ENCODE data around the gene CAPN12. TPM values are rescaled to one million over a fixed set of nuclear protein-coding genes. Genes with fewer than 3 reads are reported as not detected.
A peak's percentile ranks its signal among the peaks of the same experiment; 100 is the strongest.

CAPN12 gene, protein sequence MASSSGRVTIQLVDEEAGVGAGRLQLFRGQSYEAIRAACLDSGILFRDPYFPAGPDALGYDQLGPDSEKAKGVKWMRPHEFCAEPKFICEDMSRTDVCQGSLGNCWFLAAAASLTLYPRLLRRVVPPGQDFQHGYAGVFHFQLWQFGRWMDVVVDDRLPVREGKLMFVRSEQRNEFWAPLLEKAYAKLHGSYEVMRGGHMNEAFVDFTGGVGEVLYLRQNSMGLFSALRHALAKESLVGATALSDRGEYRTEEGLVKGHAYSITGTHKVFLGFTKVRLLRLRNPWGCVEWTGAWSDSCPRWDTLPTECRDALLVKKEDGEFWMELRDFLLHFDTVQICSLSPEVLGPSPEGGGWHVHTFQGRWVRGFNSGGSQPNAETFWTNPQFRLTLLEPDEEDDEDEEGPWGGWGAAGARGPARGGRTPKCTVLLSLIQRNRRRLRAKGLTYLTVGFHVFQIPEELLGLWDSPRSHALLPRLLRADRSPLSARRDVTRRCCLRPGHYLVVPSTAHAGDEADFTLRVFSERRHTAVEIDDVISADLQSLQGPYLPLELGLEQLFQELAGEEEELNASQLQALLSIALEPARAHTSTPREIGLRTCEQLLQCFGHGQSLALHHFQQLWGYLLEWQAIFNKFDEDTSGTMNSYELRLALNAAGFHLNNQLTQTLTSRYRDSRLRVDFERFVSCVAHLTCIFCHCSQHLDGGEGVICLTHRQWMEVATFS
- total RNA-seq (2012; rRNA removed), result 0.18 TPM in 1 of 2 replicates, not detected in the other
- polyA plus RNA-seq (2012; rRNA removed), result 0.97 and 0.99 TPM in 2 replicates
- polyA plus RNA-seq (2012; cell fraction: cytosol; rRNA removed), result 0.27 and 0.67 TPM in 2 replicates
- 8.4 and 12.7 TPM in 2 replicates for polyA plus RNA-seq (2012; cell fraction: nucleus; rRNA removed; ENCODE audit: low replicate concordance)
- percentile 10 among the genes with signal in this experiment for Bru-seq, nascent RNA
- percentile 4 among the genes with signal in this experiment for BruChase-seq, experiment 1, labeled RNA remaining after a 6-hour chase
- percentile 12 among the genes with signal in this experiment for BruChase-seq, experiment 2, labeled RNA remaining after a 2-hour chase
- long read RNA-seq, partial matches to known transcripts, result 0 of 1 reads
- long read RNA-seq, other reads (novel, unspliced or antisense), result 1 of 1 reads

- no peak within 1 kb of the TSS for H3K14ac ChIP-seq (replicated peaks; ENCODE audit: low read depth, low read length)
- no peaks in the 10 kb centered on the region for H3K79me1 ChIP-seq (ENCODE audit: low read depth in 1 of 2, low read length in 2 of 2)
- ATAC-seq (ENCODE audit: low read depth), result no peak
- H3K4me1 ChIP-seq (ENCODE audit: control insufficient read depth, insufficient read depth, low read length), result no peaks in the 10 kb centered on the region
- no peak within 1 kb of the TSS for H2AK5ac ChIP-seq (ENCODE audit: low read depth, low read length)
- H4K8ac ChIP-seq (ENCODE audit: low read depth in 2 of 2, low read length in 2 of 2), result no peak within 1 kb of the TSS
- ChIA-PET POLR2A (ENCODE audit: unreplicated experiment) (no interaction called here), CTCF (no interaction called here)
- H3K4ac ChIP-seq (ENCODE audit: low read depth, low read length), result no peak within 1 kb of the TSS
- no peaks in the 10 kb centered on the region for H3K9me3 ChIP-seq (ENCODE audit: control insufficient read depth, insufficient read depth, low read length)
- BruUV-seq (replicated peaks), result no TSS peak
- no peak within 1 kb of the TSS for H2BK120ac ChIP-seq (ENCODE audit: low read depth, low read length)
- H2BK20ac ChIP-seq (ENCODE audit: low read depth, low read length), result no peak within 1 kb of the TSS
- in situ Hi-C loops (cut with MboI; ENCODE audit: low sequenced_read_pairs), result loop anchor here (25.0 kb wide), 1 partner anchor 168 kb away; the partner anchor contains the start of gene CCER2
- WGBS, 2 experiments (ENCODE audit: extremely low coverage in 2 of 2, insufficient read length in 1 of 2), result 86% methylated on average over 1 of the region's 10 CpGs; no CpG with 5 or more reads in 1 of the 2 experiments
- H3K4me3 ChIP-seq (ENCODE audit: insufficient read depth, low read depth, low read length), result no peak within 1 kb of the TSS
- no peak within 1 kb of the TSS for H4K91ac ChIP-seq (ENCODE audit: insufficient read depth, low read depth, low read length)
- no peak within 1 kb of the TSS for H3K4me2 ChIP-seq (ENCODE audit: low read depth, low read length)
- intact Hi-C loops (cut with micrococcal nuclease), result no loop called here
- H3K56ac ChIP-seq (ENCODE audit: extremely low read depth, insufficient read depth, low read length), result no peak within 1 kb of the TSS
- no peak within 1 kb of the TSS for H2BK5ac ChIP-seq (ENCODE audit: low read depth, low read length, poor library complexity, severe bottlenecking)
- H2AK9ac ChIP-seq (replicated peaks; ENCODE audit: low read depth, low read length, poor library complexity), result no peak within 1 kb of the TSS
- H3K23ac ChIP-seq (ENCODE audit: low read depth, low read length), result no peak within 1 kb of the TSS
- no peak within 1 kb of the TSS for H2AFZ ChIP-seq (replicated peaks; ENCODE audit: low read length, poor library complexity)
- DNase-seq, result no peak
- no peak within 1 kb of the TSS for H3K27ac ChIP-seq (ENCODE audit: insufficient read depth, low read length)
- no peaks in the 10 kb centered on the region for H3K9me1 ChIP-seq (ENCODE audit: insufficient read depth, low read length)
- H3K27me3 ChIP-seq (ENCODE audit: control insufficient read depth, insufficient read depth, low read length), result no peaks in the 10 kb centered on the region; the same call in 1 of the 2 replicates
- H2BK15ac ChIP-seq (ENCODE audit: low read depth, low read length), result no peak within 1 kb of the TSS
- H3K18ac ChIP-seq (ENCODE audit: low read depth, low read length), result no peak within 1 kb of the TSS
- no peaks in the 10 kb centered on the region for H3K36me3 ChIP-seq (ENCODE audit: control insufficient read depth, insufficient read depth, low read length)
- no peak for TF ChIP-seq BHLHE40 (IDR thresholded peaks at IDR 0.05; ENCODE audit: low read depth, low read length)
- no peak for TF ChIP-seq USF2 (IDR thresholded peaks at IDR 0.05; ENCODE audit: low read depth, low read length)
- TF ChIP-seq RFX5 (IDR thresholded peaks at IDR 0.05; ENCODE audit: low read depth, low read length), result no peak
- TF ChIP-seq SMC3 (IDR thresholded peaks at IDR 0.05; ENCODE audit: low read depth, low read length), result no peak
- no peak for TF ChIP-seq CTCF (conservative IDR thresholded peaks at IDR 0.05; ENCODE audit: low read depth, low read length)
- TF ChIP-seq CEBPB (IDR thresholded peaks at IDR 0.05; ENCODE audit: low read depth, low read length), result no peak
- no peak for TF ChIP-seq CHD1 (IDR thresholded peaks at IDR 0.05; ENCODE audit: low read depth, low read length)
- no peak within 1 kb of the TSS for H4K5ac ChIP-seq (ENCODE audit: low read depth, low read length)
- no peak within 1 kb of the TSS for H3K9ac ChIP-seq (ENCODE audit: low read depth, low read length)
- H4K20me1 ChIP-seq (ENCODE audit: insufficient read depth, low read length), result no peaks in the 10 kb centered on the region
- dilution Hi-C loops (cut with HindIII; ENCODE audit: low sequenced_read_pairs, unreplicated experiment), result no loop called here
Measured at GRCh38 chr19:38744298-38744681, at the start of gene CAPN12. Gene CAPN12, minus strand, starts transcription at chr19:38744474. Its CDS starts 309 bp downstream, at chr19:38744165.

Measured in IMR-90 (cell line).